M059J (cell line): ENCODE results near the gene TBC1D22A. TPM values are rescaled to one million over a fixed set of nuclear protein-coding genes. Genes with fewer than 3 reads are reported as not detected.

Experiments used
- DNase-seq: peaks from one replicate; pipeline ENCODE4 v3.0.0-alpha.2; 2012; ENCODE audit warnings: low read depth
- total RNA-seq: library from RNA; depleted of rRNA; stranded (reverse); fragments of >200 nt; shearing (Covaris generic); gene quantifications from 2 replicates; pipeline ENCODE4 v1.2.3, GENCODE V29; 2014

Gene TBC1D22A
- total RNA-seq, 1 experiment from 2014 or later: 7.3 TPM

DNA sequence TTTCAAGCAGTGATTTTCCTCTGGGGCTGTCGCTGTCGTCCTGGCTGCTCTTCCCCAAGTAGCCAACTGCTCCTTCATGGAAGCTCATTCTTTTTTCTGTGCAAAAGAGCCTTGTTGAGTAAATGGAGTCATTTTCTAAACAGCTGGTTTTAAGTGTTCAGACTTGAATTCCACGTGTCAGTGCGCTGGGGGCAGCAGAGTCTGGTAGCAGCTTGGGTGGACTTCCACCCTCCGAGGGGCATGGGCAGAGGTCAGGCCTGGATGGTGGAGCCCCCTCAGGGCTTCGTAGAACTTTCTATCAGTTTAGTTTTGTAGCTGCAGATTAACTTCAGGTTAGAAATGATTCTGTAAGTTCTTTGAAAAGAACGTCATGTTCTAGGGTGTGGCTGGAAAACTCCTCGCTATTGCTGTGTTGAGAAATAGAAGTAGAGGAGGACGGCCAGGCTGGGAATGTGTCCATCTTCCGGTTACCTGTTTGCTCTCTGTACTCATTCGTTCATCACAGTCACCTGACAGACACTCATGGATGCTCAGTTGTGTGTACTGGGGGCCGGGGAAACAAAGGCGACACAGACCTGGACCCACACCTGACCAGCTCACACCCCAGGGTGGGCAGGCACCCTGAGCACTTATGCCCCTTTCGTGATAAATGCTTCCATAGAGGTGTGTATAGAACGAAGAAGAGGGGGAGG is 270.7 kb downstream of the TBC1D22A start:
- DNase-seq: no peak

DNA sequence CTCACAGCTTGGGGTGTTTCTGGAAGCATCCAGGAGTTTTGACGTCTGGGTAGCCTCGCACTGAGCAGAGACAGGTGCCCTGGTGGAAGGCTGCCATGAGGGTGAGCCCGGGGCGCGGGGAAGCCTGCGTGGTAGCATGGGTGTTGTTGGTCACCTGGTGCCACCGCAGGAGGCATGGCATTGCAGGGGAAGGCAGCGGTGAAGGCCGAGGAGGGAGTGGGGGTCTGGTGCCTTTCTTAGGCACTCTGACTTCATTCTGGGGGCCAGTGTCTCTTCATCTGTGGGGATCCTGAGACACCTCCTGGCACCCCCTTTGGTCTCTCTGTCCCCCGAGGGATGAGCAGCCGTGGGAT is 271.2 kb downstream of the TBC1D22A start:
- no peak for DNase-seq

DNA sequence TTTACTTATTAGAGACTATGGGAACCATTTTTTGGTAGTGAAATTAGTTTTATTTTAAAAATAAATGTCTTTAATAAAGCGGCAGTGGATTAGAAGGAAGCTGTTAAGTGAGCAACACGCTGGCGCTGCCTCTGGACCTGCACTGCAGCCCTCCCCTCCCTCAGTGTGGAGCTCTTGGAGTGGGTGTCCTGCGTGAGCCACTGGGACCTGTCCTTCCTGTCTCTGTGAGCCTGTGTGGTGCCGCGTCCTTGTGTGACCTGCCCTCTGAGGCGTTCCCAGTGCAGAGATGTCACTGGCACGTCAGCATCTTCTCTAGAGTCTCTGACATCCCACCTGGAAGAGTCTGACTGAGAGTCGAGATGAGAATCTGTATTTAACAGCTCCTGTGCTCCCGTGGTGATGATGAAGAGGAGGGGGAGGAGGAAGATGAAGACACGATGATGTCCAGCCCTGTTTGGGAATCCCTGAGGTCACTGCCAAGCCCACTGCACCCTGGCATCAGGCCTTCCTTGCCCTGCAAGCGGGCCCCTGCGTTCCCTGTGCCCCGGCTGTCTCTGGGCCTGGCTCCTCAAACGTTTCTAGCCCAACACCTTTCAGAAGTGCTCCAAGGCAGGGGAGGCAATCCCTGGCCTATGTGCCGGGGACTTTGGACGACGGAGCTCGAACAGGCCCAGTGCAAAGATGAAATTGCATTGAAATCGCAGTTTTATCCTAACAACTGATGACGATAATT is 271.8 kb downstream of the TBC1D22A start:
- no peak for DNase-seq

DNA sequence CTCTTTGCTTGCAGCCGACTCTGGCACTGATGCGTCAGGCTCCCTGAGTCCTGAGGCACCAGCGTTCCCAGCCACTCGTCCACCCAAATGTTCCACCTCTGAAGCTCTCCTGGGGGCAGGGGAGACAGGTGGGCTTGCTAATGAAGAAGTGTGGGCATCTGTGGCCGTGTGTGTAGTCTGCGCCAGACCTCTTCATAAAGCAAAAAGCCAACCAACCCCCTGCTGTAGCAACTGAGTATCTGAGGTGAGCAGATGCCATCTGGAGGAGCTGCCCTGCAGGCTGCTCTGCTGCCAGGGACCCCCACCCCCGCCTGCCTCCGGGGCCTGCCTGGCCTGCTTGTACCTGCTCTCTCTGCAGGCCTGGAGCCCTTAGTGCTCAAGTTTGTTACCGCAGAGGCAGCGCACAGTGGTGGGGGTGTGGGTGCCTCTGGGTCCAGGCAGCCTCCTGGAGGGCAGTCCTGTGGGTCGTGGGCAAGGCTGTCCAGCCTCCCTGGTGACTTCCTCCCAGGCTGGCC is 272.5 kb downstream of the TBC1D22A start:
- no peak for DNase-seq

DNA sequence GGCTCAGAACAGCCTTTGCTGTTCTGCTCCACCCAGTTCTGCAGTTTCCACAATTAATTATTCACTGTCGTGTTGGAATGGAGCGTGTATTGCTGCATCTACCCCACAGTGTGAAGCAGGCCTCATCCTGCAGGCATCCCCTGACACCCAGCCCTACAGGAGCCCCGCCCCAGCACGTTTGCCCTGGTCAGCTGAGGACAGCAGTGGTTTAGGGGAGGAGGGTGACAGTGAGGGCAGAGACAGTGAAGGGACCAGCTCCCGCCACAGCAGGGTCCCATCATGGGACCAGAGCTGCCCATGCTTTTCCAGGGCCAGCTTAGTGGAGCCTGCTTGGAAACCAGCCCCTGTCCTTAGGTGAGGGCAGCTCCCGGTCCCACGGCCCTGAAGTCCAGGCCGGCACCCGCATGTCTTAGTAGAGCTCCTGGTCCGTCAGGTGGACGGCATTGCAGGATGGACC is 273.0 kb downstream of the TBC1D22A start:
- no peak for DNase-seq

DNA sequence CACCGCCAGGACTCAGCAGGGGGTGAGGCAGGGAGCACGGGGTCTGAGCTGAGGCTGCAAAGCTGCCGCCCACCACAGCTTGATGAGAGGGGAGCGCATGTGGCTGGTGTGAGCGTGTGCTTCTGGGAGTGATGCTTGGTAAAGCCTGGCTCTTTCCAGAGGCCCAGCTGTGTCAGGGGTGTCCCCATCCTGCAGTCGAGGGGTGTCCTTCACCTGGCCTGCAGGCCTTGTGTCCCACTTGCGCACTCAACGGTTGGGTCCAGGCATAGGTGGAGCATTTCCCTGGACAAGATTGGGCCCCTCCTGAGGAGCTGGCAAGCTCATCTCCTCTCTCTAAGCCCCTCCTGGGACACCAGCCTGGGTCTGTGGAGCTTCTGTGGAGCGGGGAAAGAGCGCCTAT is 273.9 kb downstream of the TBC1D22A start:
- DNase-seq: no peak

DNA sequence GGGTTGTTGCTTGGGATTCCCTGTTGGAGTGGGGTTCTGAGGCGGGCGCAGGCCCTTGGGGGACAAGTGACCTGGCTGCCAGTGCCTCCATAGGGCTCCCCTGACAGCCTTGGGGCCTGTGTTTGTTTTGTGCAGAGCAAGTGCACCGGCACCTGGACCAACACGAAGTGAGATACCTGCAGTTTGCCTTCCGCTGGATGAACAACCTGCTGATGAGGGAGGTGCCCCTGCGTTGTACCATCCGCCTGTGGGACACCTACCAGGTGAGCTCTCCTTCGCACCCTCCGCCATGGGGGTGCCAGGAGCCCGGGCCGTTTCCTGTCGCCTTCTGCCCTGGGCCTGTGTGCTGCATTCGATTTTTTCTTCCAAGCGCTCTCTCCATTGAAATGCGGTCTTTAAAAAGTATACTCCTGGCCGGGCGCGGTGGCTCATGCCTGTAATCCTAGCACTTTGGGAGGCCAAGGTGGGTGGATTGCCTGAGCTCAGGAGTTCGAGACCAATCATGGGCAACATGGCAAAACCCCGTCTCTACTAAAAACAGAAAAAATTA is 274.6 kb downstream of the TBC1D22A start:
- DNase-seq: no peak

DNA sequence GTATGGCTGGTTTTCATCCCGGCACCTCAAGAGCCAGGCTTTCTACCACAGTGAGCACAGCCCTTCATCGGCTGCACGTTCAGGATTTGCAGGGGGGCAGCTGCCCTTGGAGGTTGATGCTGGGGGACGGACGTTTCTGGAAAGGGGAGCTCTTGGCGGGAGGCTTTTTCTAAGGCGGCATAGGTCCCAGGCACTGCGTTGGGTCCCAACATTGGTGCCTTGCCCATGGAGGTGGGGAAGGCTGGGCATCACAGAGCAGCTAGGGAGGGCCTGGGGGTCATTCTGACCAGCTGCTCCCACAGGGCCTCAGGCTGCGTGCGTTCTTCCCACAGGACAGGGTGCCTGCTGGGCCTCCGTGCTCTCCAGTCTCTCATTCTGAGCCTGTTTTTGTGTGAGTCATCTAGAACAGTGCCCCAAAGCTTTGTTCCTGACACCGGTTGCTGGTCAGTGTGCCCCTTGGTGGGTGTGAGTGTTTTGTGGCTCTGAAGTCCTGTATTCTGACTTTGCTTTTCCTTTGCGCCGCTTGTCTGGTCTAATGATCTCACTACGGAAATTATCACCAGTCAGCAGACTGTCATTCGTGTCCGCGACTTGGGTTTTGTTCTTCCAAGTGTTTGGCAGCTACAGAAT is 275.9 kb downstream of the TBC1D22A start:
- no peak for DNase-seq

DNA sequence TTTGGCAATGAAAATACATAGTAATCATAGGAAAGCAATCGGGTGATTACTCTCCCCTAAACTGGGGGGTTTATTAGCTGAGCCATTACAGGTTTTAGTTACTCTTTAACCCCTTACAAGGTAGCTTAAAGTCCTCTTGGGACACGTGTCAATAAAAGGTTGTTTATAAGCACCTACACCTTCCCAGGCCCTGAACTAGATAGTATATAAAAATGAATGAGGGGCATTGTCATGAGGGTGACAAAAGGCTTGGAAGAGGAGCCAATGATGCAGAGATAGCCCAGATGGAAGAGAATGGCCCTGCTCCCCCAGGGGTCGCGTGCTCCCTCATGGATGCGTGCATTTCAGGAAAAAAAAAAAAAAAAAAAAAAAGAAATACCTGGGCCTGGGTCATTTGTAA is 276.9 kb downstream of the TBC1D22A start:
- no peak for DNase-seq

DNA sequence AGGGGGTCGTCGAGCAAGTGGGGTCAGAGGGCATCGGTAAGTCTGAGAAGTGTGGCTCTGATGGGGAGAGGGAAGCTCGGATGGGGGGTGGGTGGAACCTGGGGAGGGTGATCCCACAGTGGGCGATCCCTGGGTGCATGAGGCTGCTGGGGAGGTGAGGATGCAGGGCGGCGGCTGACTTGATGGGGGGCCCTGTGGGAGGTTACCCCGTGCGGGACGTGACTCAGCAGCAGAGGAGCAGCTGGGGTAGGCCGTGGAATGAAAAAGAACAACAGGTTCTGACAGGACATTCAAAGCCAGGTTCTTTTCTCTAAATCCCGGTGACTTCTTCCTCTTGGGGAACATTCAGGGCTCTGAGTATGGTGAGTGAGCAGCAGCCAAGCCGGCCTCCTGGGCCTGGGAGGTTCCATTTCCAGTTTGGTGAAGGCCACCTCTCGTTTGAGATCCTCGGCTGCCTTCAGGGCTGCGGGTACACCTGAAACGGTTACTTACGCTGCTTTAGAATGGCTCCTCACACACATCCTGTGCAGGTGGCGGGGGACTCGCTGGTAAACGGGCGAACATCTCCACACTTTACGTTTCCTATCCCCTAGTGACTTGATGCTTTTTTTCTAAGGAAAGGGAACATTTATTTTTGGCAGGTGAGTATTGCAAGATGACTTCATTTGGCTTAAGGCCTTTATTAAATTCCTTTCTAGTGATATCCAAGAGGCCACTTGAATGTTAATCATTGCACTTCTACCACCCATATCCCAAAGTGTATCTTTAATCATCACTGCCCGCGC is 278.2 kb downstream of the TBC1D22A start:
- no peak for DNase-seq

DNA sequence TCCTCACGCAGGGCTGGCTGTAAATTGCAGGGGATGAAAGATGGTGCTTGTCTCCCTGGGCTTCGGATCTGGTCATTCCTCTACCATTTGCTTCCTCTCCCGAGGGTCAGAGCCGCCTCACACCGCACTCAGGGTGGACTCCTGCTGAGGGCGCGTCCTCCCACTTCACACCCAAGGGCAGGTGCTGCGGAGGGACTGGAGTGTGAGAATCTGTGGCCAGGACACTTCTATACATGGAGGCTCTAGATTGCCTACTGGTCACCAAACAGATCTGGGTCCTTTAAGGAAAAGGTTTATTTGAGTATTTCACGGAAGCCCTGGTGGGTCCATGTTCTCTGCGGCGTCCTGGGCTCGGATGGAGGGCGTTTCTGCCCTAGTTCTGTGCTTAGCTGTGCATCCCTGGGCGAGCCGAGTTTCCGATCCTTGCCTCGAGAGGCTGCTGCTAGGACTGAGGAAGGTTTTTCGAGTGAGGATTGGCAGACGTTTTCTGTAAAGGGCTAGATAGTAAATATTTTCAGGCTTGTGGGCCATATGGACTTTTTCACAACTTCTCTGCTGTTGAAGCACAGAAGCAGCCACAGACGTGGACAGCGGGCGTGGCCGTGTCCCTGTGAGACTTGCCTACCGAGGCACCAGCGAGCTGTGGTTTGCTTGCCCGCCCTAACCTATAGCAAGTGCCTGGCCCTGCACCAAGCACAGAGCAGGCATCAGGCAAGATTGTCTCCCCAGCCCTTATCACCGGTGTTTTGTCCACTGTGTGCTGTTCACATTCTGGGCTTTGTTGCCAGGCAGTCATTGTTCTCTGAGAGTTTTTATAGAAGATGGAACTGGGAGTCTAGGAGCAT is 279.0 kb downstream of the TBC1D22A start:
- DNase-seq: no peak

DNA sequence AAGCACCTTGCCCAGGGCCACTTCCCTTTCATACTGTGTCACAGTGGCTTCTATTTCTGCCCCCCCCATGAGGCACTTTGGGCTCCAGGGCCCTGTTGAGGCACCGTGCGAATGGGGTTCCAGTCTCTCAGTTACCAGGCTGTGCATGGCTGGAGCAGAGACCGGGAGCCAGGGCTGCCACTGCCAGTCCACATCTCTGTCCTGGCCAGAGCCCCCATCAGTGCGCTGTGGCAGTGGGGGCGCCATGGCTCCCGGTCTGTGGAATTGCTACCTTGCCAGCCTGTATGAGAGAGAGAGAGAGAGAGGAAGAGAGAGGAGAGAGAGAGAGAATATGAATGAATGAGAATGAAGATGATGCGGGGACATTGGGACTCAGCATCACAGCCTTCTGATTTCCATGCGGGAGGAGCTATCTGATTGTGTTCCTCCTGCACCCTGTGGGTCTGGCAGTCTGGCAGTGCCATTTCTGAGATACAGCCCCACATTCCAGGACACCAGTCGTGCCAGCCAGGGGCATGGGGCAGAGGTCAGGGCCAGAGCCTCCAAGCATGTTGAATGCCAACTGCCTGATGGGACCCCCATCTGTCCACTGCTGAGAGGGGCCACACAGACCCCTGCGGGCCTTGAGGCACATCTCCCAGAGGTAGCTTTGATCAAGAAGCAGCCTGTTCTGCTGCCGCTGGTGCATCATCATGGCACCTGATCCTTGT is 279.8 kb downstream of the TBC1D22A start:
- no peak for DNase-seq

DNA sequence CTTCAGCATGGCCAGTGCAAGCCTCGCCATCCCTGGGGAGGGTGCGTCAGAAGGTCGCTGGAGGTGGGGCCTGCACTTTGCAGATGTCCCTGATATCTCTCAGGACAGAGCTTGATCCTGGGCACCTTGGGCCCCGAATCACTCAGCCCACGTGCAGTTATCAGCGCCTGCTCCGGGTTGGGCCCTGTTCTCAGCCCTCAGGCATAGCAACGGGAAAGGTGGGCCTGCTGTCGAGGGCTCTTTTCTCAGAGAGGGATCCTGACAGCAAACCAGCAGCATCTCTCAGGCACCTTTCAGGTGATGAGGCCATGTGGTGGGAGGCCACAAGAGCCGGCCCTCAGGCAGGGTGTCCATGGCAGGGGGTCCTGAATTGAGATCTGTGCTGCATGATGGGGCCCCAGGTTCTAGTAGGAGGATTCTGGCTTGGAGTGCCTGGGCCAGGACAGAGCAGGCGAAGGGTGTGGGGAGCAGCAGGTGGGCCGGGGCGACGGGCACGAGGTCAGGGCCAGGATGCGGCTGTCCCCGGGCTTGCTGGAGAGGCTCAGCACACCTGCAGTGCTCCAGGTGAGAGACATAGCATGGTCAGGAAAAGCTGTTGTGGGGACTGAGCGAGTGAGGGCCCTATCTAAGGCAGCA is 280.5 kb downstream of the TBC1D22A start:
- DNase-seq: no peak

DNA sequence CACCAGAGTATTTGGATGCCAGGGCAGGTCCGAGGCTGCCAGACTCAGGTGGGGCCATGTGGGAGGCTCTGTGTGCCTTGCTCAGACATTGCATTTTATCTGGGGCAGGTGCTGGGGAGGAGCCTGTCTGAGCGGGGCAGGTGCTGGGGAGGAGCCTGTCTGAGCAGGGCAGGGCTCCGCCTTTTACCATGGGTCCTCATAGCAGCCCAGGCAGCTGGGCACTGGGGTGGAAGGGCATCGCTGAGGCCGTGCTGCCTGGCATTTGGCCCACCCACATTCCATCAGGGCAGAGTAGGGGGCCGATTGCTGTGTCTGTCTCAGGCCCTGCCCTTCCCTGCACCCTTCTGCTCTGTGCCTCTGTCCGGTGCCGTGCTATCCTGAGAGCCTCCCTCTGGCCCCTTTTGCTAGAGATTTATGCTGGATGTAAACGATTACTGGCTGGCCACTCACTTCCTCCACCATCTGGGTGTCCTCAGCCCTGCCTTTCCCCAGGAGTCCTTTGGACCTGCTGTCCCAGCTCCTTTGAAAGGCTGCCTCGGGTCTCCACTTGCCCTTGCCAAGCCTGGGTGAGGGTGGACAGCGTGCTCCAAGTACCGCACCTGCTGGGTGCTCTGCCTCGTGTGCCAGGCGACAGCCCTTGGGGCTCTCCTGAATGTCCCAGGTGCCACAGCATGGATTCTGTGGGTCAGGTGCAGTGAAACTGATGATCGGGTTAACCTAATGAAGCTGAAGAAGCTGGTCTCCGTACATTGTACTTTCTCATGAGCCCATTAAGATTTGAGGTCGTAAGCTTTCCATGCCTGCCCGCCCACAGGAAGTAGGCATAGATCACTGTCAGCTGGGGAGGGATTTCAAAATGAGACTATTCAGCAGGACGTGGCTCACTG is 281.6 kb downstream of the TBC1D22A start:
- peak; percentile 6 for DNase-seq

DNA sequence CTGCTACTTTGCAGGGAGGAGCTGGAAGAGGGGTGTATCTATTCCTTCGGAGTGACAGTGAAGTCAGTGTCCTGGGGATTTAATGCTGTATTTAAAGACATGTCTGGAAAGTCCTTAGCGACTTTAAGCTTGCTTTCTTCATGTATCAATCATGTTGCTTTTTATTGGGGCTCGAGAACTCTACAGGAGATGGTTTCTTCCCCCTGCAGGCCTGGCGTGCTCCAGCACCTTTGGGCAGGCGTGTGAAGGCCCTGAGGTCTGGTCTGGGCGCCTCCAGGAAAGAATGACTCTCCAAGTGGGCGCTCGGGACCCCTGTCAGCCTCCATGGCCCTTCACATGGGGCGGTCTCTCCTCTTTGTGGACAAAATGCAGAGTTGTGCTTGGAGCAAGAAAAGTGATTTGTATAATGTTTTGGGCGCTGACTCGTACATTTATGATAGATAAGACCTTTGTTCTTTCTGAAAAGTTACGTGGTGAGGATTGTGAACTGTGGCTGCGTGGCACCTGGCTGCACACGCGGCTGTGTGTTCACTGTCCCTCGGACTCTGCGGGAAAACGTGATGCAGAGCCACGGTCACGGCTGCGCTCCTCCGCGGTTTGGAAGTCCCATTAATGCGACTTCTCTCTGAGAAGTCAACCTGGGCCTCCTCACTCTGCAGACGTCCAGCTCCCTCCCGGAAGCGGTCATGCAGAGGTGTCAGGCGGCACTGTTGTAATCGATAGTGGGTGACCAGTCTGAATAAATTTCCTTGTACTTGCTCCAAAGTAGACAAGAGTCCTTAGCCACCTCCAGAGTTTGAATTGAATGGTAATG is 282.5 kb downstream of the TBC1D22A start:
- no peak for DNase-seq

DNA sequence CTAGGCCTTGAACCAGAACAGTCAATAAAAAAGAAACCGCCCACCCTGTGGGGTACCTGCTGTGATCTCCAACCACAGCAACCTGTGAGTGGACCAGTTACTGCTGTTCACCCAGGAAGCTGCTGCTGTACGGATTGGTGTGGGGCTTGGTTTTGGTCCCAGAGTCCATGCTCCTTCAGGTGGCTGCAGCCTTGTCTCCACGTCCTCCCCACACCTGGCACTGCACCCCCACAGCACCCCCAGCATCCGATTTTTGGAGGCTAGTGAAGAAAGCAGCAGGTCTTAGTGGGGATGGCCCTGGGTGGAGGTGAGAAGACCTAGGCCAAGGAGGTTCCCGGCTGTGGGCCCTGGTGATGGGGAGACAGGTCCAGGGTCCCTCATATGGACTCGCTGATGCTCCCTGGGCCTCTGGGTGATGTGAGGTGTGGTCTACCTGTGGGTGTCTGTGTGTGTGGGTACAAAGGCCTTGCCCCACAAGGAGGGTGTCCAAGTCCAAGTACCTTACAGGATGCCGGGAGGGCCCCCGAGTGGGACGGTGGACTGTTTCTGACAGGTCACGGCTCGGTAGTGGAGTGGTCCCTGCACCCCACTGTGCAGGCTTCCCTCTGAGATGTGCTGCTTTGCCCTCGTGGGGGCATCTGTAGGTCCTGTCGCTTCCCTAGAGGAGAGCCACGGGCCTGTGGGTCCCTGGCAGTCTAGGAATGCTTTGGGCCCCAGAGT is 283.4 kb downstream of the TBC1D22A start:
- DNase-seq: no peak
